HepG2 (cell line): ENCODE data around the gene CNNM4. TPM values are rescaled to one million over a fixed set of nuclear protein-coding genes. Genes with fewer than 3 reads are reported as not detected.
A peak's percentile ranks its signal among the peaks of the same experiment; 100 is the strongest.

ENCODE experiments used
- ATAC-seq: fragments of 200-7000 bp; cut with Tn5 transposase; 3 replicates; pipeline ENCODE4 v1.9.1; 2020; ENCODE audit warnings: mild to moderate bottlenecking, moderate library complexity
- BruUV-seq: library from RNA; stranded (reverse); fragments of 400-500 nt; replicated peaks from 2 replicates; lab custom pipeline; 2021; lab: Mats Ljungman, UMichigan
- CTCF ChIA-PET: fragments of 300-600 bp; formaldehyde crosslinking; extraction: SDS; loops from one replicate; lab custom pipeline; 2021; ENCODE audit warnings: low total read pairs, inconsistent platforms, low intra/inter-chr PET ratio; lab: Yijun Ruan, JAX
- POLR2A ChIA-PET: fragments of 350-600 bp; sonication (Branson Sonifier 250); formaldehyde crosslinking; loops from one replicate; lab custom pipeline; 2020; ENCODE audit warnings: antibody characterized with exemption, inconsistent platforms; lab: Yijun Ruan, JAX
- DNase-seq: peaks from one replicate; pipeline ENCODE4 v3.0.0-alpha.2; 2015; ENCODE audit warnings: low spot score
- FAIRE-seq: peaks from 3 replicates; lab custom pipeline; 2011; peaks lifted over from hg19 to GRCh38; lab: Jason Lieb, UNC
- H2AFZ ChIP-seq: one replicate; pipeline ENCODE4 v1.6.1; 2011; ENCODE audit warnings: low read length, inconsistent platforms
- H3K27ac ChIP-seq: fragments of 300-600 bp; 3 replicates; pipeline ENCODE4 v1.8.0; 2011; ENCODE audit warnings: mixed run types, mild to moderate bottlenecking, mixed read lengths, low read length, inconsistent platforms; ENCODE audit not compliant: insufficient read depth; ENCODE audit errors: extremely low read length
- H3K27me3 ChIP-seq, 2 experiments: fragments of 200-600 bp in 1 of 2; 2 replicates in 1 of 2; 3 replicates in 1 of 2; pipeline versions ENCODE4 v1.6.0 to v1.8.0; 2011; ENCODE audit warnings: low read length in 2 of 2, mild to moderate bottlenecking in 2 of 2, moderate library complexity in 2 of 2, inconsistent platforms in 1 of 2; ENCODE audit not compliant: insufficient read depth in 2 of 2, control insufficient read depth in 1 of 2
- H3K36me3 ChIP-seq, 2 experiments: fragments of 200-600 bp in 1 of 2; replicated peaks in 1 of 2; 2 replicates in 1 of 2; 3 replicates in 1 of 2; pipeline versions ENCODE4 v1.5.1 to v1.8.0; 2011; ENCODE audit warnings: low read length in 2 of 2, inconsistent platforms in 1 of 2; ENCODE audit not compliant: insufficient read depth in 2 of 2, control insufficient read depth in 1 of 2
- H3K4me1 ChIP-seq: 2 replicates; pipeline ENCODE4 v1.5.1; 2012; ENCODE audit warnings: low read length, inconsistent platforms; ENCODE audit not compliant: insufficient read depth
- H3K4me2 ChIP-seq: 2 replicates; pipeline ENCODE4 v1.6.0; 2011; ENCODE audit warnings: low read depth, low read length, inconsistent platforms
- H3K4me3 ChIP-seq, 3 experiments: fragments of 200-600 bp in 1 of 3; sonication (generic), shearing (Covaris generic) in 1 of 3; replicated peaks in 1 of 3; 2 replicates each; pipeline ENCODE4 v1.5.1; 2011 to 2016; ENCODE audit warnings: low read length in 3 of 3, inconsistent platforms in 2 of 3, low read depth in 2 of 3, mild to moderate bottlenecking in 2 of 3, control low read depth in 1 of 3, mixed read lengths in 1 of 3; ENCODE audit not compliant: insufficient read depth in 1 of 3
- H3K79me2 ChIP-seq: one replicate; pipeline ENCODE4 v1.6.1; 2011; ENCODE audit warnings: low read length, inconsistent platforms; ENCODE audit not compliant: insufficient read depth
- H3K9ac ChIP-seq: 2 replicates; pipeline ENCODE4 v1.6.0; 2011; ENCODE audit warnings: mild to moderate bottlenecking, low read depth, low read length, inconsistent platforms; ENCODE audit not compliant: insufficient read depth
- H3K9me3 ChIP-seq: 2 replicates; pipeline ENCODE4 v1.5.1; 2012; ENCODE audit warnings: mild to moderate bottlenecking, low read length
- H4K20me1 ChIP-seq: 2 replicates; pipeline ENCODE4 v1.6.0; 2011; ENCODE audit warnings: inconsistent platforms, mild to moderate bottlenecking, low read length, moderate library complexity; ENCODE audit not compliant: insufficient read depth
- AGO2 ChIP-seq: fragments of 200-400 bp; formaldehyde crosslinking; optimal IDR thresholded peaks from 2 replicates; pipeline ENCODE3; 2017; ENCODE audit warnings: mild to moderate bottlenecking, low read depth, low read length, moderate library complexity
- CBX5 ChIP-seq: sonication (generic); formaldehyde crosslinking; IDR thresholded peaks from 2 replicates; pipeline ENCODE4 v1.4.0; 2020; ENCODE audit warnings: missing genetic modification reagents, borderline replicate concordance
- KDM5B ChIP-seq: sonication (generic); formaldehyde crosslinking; IDR thresholded peaks from 2 replicates; pipeline ENCODE4 v1.4.0; 2020; ENCODE audit warnings: missing genetic modification reagents, mild to moderate bottlenecking, borderline replicate concordance
- MIER2 ChIP-seq: IDR thresholded peaks from 2 replicates; pipeline ENCODE4 v1.6.1; 2016; ENCODE audit warnings: missing biosample characterization, missing genetic modification reagents
- POLR2A ChIP-seq, 2 experiments: IDR thresholded peaks; 2 replicates each; pipeline ENCODE4 v1.6.1; 2011; ENCODE audit warnings: low read depth in 2 of 2, low read length in 2 of 2, mild to moderate bottlenecking in 1 of 2, moderate library complexity in 1 of 2; ENCODE audit not compliant: insufficient read depth in 1 of 2
- POLR2G ChIP-seq: fragments of 200-400 bp; formaldehyde crosslinking; IDR thresholded peaks from 2 replicates; pipeline ENCODE4 v1.6.1; 2018; ENCODE audit warnings: mild to moderate bottlenecking, low read depth, low read length, moderate library complexity
- RBM22 ChIP-seq: fragments of 200-400 bp; formaldehyde crosslinking; optimal IDR thresholded peaks from 2 replicates; pipeline ENCODE3; 2017; ENCODE audit warnings: mild to moderate bottlenecking, low read length, moderate library complexity
- SOX6 ChIP-seq, 2 experiments: fragments of 450-650 bp in 1 of 2; sonication (generic) in 1 of 2; formaldehyde crosslinking in 1 of 2; IDR thresholded peaks; 2 replicates each; pipeline versions ENCODE4 v1.4.0 to v1.6.1; 2017 to 2020; ENCODE audit warnings: antibody characterized with exemption in 1 of 2, mild to moderate bottlenecking in 1 of 2, missing genetic modification reagents in 1 of 2
- TOE1 ChIP-seq: sonication (generic); formaldehyde crosslinking; IDR thresholded peaks from 2 replicates; pipeline ENCODE4 v1.4.0; 2020; ENCODE audit warnings: mild to moderate bottlenecking, missing genetic modification reagents
- ZC3H13 ChIP-seq: sonication (generic); formaldehyde crosslinking; IDR thresholded peaks from 2 replicates; pipeline ENCODE4 v1.8.1; 2023; ENCODE audit warnings: mild to moderate bottlenecking, missing genetic modification reagents, moderate library complexity
- ZFAT ChIP-seq: sonication (generic); formaldehyde crosslinking; conservative IDR thresholded peaks from 2 replicates; pipeline ENCODE4 v1.8.1; 2023; ENCODE audit warnings: missing genetic modification reagents, inconsistent platforms
- ZNF740 ChIP-seq: sonication (generic); formaldehyde crosslinking; IDR thresholded peaks from 2 replicates; pipeline ENCODE4 v1.4.0; 2020; ENCODE audit warnings: missing genetic modification reagents
- ZNF781 ChIP-seq: sonication (generic); formaldehyde crosslinking; IDR thresholded peaks from 2 replicates; pipeline ENCODE4 v1.5.1; 2020; ENCODE audit warnings: borderline replicate concordance, mild to moderate bottlenecking, missing genetic modification reagents; ENCODE audit errors: not compliant biosample characterization
- ZXDC ChIP-seq: sonication (generic); formaldehyde crosslinking; IDR thresholded peaks from 2 replicates; pipeline ENCODE4 v1.5.0; 2020; ENCODE audit warnings: mild to moderate bottlenecking, missing genetic modification reagents
- WGBS: methylation state at CpG from one replicate; pipeline ENCODE4 v1.1.6; 2017; ENCODE audit warnings: low lambda C conversion rate; 5-methylcytosine and 5-hydroxymethylcytosine counted together
- in situ Hi-C: cut with HindIII; loops from 2 replicates; pipeline ENCODE4 v1.10.0; 2017; ENCODE audit warnings: low pct_unique_long_range_greater_than_20kb; ENCODE audit not compliant: extremely low pct_ligation_motif_present
- intact Hi-C: fragments of 100-400 bp; cut with micrococcal nuclease; formaldehyde crosslinking; loops from one replicate; pipeline ENCODE4 v1.10.0; 2022; ENCODE audit not compliant: unreplicated experiment
- polyA plus RNA-seq, 8 experiments: library from polyadenylated mRNA; depleted of rRNA in 3 of 8; stranded (reverse) in 7 of 8; unstranded in 1 of 8; fragments of >200 nt; fragmentation: Illumina TruSeq in 4 of 8; extraction: Trizol in 4 of 8; gene quantifications; 2 replicates each; pipeline versions ENCODE4 v1.2.1 to v1.2.3, GENCODE V29; 2011 to 2016; ENCODE audit warnings: low read depth in 4 of 8, missing spikeins in 1 of 8, mixed read lengths in 1 of 8; ENCODE audit not compliant: insufficient read depth in 1 of 8
- total RNA-seq, 5 experiments: library from RNA; depleted of rRNA; stranded (reverse); fragments of >200 nt; fragmentation: Illumina TruSeq; extraction: Trizol; gene quantifications; 2 replicates each; pipeline ENCODE4 v1.2.3, GENCODE V29; 2016; ENCODE audit warnings: low read depth in 1 of 5

The CNNM4 gene
- total and polyA plus RNA-seq, 2 of the 13 experiments (the other 11 are each of a cell fraction or from before 2014, with no cell fraction given): 5.9 to 8.4 TPM

- Histone ChIP-seq H3K4me2 (no peak overlapping the region), H3K27me3 (no peaks in the 10 kb centered on the region), H3K9ac (no peak overlapping the region), H3K4me3 (no peak overlapping the region), H3K27ac (no peak overlapping the region), H3K9me3 (no peaks in the 10 kb centered on the region), H4K20me1 (peaks cover 1% of the 10 kb centered on the region; the same call in 1 of the 2 replicates), H3K36me3 (peaks cover 13 to 21% of the 10 kb centered on the region in 2 experiments), H2AFZ (no peak overlapping the region), H3K4me1 (no peaks in the 10 kb centered on the region), H3K79me2 (no peaks in the 10 kb centered on the region)
- BruUV-seq: no TSS peak
- intact Hi-C loops: no loop called here
- FAIRE-seq (peak; percentile 30), ATAC-seq (no peak), DNase-seq (no peak)
- in situ Hi-C loops: no loop called here
- 97% methylated on average over 9 of the region's 9 CpGs for WGBS
- ChIA-PET CTCF (no interaction called here), POLR2A (interaction anchor here (0.7 to 2.4 kb wide), 6 partner anchors 10 to 25 kb away, joined by 3 to 7 read pairs (median 3); partner anchors contain the start of gene CNNM3)
- TF ChIP-seq KDM5B (CRISPR knock-in tag) (peak; percentile 28; the same call in 1 of the 2 replicates), TOE1 (CRISPR knock-in tag) (no peak), ZC3H13 (CRISPR knock-in tag) (no peak), ZNF740 (CRISPR knock-in tag) (no peak), POLR2G (peak; percentile 59), POLR2A (IDR thresholded peaks at IDR 0.05; ENCODE audit: insufficient read depth in 1 of 2, low read depth in 2 of 2, low read length in 2 of 2) (peak in 1 of 2 experiments; percentile 22; a peak in 2 of 4 replicates), AGO2 (peak; percentile 67), ZXDC (CRISPR knock-in tag) (no peak), SOX6 (IDR thresholded peaks at IDR 0.05) (no peak), SOX6 (CRISPR knock-in tag; IDR thresholded peaks at IDR 0.05) (no peak), CBX5 (CRISPR knock-in tag) (no peak), MIER2 (no peak), ZFAT (no peak), RBM22 (peak; percentile 66), ZNF781 (CRISPR knock-in tag) (no peak)
These were observed 76.9 kb downstream of the CNNM4 start for GRCh38 chr2:96837575-96837974.
